ENCODE measurements around the gene AOC3. TPM values are rescaled to one million over a fixed set of nuclear protein-coding genes. Genes with fewer than 3 reads are reported as not detected.

Gene AOC3
- total and polyA plus RNA-seq, 2 of the 13 experiments (the other 11 are each of a cell fraction or from before 2014, with no cell fraction given), result 8.7 to 51.7 TPM

GRCh38 chr17:42891539-42892152, 40.6 kb downstream of the AOC3 start (continued):
- TF ChIP-seq TMF1 (CRISPR knock-in tag; IDR thresholded peaks at IDR 0.05; ENCODE audit: low read depth) (no peak), TBP (CRISPR knock-in tag; IDR thresholded peaks at IDR 0.05) (no peak), LCORL (IDR thresholded peaks at IDR 0.05) (no peak), LCORL (CRISPR knock-in tag; IDR thresholded peaks at IDR 0.05) (peak; percentile 91), ZNF264 (CRISPR knock-in tag; IDR thresholded peaks at IDR 0.05) (no peak), ZFP82 (CRISPR knock-in tag; IDR thresholded peaks at IDR 0.05; ENCODE audit: borderline replicate concordance) (no peak), ZNF136 (CRISPR knock-in tag; IDR thresholded peaks at IDR 0.05; ENCODE audit: low read depth) (no peak), ZNF790 (CRISPR knock-in tag; IDR thresholded peaks at IDR 0.05; ENCODE audit: borderline replicate concordance) (no peak), MIER3 (CRISPR knock-in tag; IDR thresholded peaks at IDR 0.05; ENCODE audit: borderline replicate concordance) (no peak), ZNF407 (CRISPR knock-in tag; IDR thresholded peaks at IDR 0.05; ENCODE audit: not compliant biosample characterization) (no peak), NFRKB (IDR thresholded peaks at IDR 0.05) (no peak), ZNF768 (CRISPR knock-in tag; IDR thresholded peaks at IDR 0.05) (no peak), ZBTB10 (CRISPR knock-in tag; IDR thresholded peaks at IDR 0.05; ENCODE audit: borderline replicate concordance) (no peak), ZNF557 (CRISPR knock-in tag; IDR thresholded peaks at IDR 0.05) (no peak), HOXA9 (CRISPR knock-in tag; IDR thresholded peaks at IDR 0.05; ENCODE audit: borderline replicate concordance) (no peak), ZC3H13 (CRISPR knock-in tag; IDR thresholded peaks at IDR 0.05) (no peak), ZSCAN20 (CRISPR knock-in tag; IDR thresholded peaks at IDR 0.05; ENCODE audit: borderline replicate concordance) (no peak), ZSCAN29 (CRISPR knock-in tag; conservative IDR thresholded peaks at IDR 0.05) (0 out of 2 replicates have a peak, but pooled peaks have one; percentile 7), ZFP37 (CRISPR knock-in tag; IDR thresholded peaks at IDR 0.05; ENCODE audit: borderline replicate concordance) (no peak), ZMYM4 (CRISPR knock-in tag; IDR thresholded peaks at IDR 0.05) (peak; percentile 15; the same call in 1 of the 2 replicates)
- TF ChIP-seq, protein P1, sequence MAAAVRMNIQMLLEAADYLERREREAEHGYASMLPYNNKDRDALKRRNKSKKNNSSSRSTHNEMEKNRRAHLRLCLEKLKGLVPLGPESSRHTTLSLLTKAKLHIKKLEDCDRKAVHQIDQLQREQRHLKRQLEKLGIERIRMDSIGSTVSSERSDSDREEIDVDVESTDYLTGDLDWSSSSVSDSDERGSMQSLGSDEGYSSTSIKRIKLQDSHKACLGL (CRISPR knock-in tag; IDR thresholded peaks at IDR 0.05), result no peak

Data from HepG2 (cell line).